ENCODE data around the gene KLF6. TPM values are rescaled to one million over a fixed set of nuclear protein-coding genes. Genes with fewer than 3 reads are reported as not detected.

KLF6 gene
- polyA plus RNA-seq, 1 donor from 2014 or later: 10.4 TPM

DNA sequence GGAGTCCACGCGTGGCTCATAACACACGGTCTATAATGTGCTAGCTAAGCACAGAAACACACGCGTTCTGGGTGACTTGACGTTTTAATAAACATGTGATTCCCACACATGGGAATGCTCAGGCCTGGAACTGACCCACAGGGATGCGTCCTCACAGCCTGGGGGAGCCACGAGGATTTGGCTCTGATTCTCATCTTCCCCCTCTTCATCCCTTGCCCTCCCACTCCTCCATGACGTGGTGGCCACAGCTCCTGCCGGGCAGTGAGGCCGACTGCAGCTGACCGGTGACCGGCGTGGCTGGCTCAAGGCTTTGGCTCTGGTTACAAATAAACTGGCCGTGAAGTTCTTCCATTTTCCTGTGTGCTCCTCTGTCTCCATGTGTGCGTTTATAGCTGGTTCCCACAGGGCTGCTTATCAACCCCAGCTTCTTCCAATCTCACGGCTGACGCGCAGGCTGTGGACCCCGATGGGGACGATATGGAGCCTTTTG is 40.9 kb upstream of the KLF6 start:
- no peaks in the 10 kb centered on the region for H4K20me1 ChIP-seq (ENCODE audit: insufficient read depth)
- no peaks in the 10 kb centered on the region for H3K9me3 ChIP-seq (ENCODE audit: low read length)
- no peaks in the 10 kb centered on the region for H3F3A ChIP-seq (ENCODE audit: insufficient read depth, low read length, poor library complexity, severe bottlenecking)
- no peak overlapping the region for H3K4me2 ChIP-seq (ENCODE audit: low read length)
- no peak for TF ChIP-seq RAD21 (conservative IDR thresholded peaks at IDR 0.05)
- TF ChIP-seq, protein P1, sequence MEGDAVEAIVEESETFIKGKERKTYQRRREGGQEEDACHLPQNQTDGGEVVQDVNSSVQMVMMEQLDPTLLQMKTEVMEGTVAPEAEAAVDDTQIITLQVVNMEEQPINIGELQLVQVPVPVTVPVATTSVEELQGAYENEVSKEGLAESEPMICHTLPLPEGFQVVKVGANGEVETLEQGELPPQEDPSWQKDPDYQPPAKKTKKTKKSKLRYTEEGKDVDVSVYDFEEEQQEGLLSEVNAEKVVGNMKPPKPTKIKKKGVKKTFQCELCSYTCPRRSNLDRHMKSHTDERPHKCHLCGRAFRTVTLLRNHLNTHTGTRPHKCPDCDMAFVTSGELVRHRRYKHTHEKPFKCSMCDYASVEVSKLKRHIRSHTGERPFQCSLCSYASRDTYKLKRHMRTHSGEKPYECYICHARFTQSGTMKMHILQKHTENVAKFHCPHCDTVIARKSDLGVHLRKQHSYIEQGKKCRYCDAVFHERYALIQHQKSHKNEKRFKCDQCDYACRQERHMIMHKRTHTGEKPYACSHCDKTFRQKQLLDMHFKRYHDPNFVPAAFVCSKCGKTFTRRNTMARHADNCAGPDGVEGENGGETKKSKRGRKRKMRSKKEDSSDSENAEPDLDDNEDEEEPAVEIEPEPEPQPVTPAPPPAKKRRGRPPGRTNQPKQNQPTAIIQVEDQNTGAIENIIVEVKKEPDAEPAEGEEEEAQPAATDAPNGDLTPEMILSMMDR (IDR thresholded peaks at IDR 0.05; ENCODE audit: poor library complexity, severe bottlenecking): no peak
- TF ChIP-seq POLR2AphosphoS5 (IDR thresholded peaks at IDR 0.05): no peak
- TF ChIP-seq EZH2 (IDR thresholded peaks at IDR 0.05; ENCODE audit: borderline replicate concordance, insufficient read depth, low read length, poor library complexity, severe bottlenecking): no peak
- TF ChIP-seq, protein P2, sequence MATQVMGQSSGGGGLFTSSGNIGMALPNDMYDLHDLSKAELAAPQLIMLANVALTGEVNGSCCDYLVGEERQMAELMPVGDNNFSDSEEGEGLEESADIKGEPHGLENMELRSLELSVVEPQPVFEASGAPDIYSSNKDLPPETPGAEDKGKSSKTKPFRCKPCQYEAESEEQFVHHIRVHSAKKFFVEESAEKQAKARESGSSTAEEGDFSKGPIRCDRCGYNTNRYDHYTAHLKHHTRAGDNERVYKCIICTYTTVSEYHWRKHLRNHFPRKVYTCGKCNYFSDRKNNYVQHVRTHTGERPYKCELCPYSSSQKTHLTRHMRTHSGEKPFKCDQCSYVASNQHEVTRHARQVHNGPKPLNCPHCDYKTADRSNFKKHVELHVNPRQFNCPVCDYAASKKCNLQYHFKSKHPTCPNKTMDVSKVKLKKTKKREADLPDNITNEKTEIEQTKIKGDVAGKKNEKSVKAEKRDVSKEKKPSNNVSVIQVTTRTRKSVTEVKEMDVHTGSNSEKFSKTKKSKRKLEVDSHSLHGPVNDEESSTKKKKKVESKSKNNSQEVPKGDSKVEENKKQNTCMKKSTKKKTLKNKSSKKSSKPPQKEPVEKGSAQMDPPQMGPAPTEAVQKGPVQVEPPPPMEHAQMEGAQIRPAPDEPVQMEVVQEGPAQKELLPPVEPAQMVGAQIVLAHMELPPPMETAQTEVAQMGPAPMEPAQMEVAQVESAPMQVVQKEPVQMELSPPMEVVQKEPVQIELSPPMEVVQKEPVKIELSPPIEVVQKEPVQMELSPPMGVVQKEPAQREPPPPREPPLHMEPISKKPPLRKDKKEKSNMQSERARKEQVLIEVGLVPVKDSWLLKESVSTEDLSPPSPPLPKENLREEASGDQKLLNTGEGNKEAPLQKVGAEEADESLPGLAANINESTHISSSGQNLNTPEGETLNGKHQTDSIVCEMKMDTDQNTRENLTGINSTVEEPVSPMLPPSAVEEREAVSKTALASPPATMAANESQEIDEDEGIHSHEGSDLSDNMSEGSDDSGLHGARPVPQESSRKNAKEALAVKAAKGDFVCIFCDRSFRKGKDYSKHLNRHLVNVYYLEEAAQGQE (IDR thresholded peaks at IDR 0.05; ENCODE audit: borderline replicate concordance): no peak
- no peak for TF ChIP-seq SMC3 (conservative IDR thresholded peaks at IDR 0.05; ENCODE audit: poor library complexity)
- no peak for TF ChIP-seq EP300 (conservative IDR thresholded peaks at IDR 0.05; ENCODE audit: poor library complexity, severe bottlenecking)
- TF ChIP-seq TAF1 (IDR thresholded peaks at IDR 0.05; ENCODE audit: low read depth): no peak
- TF ChIP-seq MXI1 (conservative IDR thresholded peaks at IDR 0.05; ENCODE audit: poor library complexity, severe bottlenecking): no peak
- H3K4me3 ChIP-seq (ENCODE audit: low read length): no peak overlapping the region
- H3K36me3 ChIP-seq (ENCODE audit: insufficient read depth, low read length): no peaks in the 10 kb centered on the region
- H3K9me2 ChIP-seq (ENCODE audit: insufficient read depth, low read length): no peaks in the 10 kb centered on the region
- no peaks in the 10 kb centered on the region for H3K79me2 ChIP-seq (replicated peaks; ENCODE audit: insufficient read depth, low read length)
- H3K9ac ChIP-seq (ENCODE audit: low read length): no peak overlapping the region
- H3K27me3 ChIP-seq (ENCODE audit: insufficient read depth, low read depth, low read length): no peaks in the 10 kb centered on the region
- no peak overlapping the region for H2AFZ ChIP-seq (ENCODE audit: low read depth, low read length)
- H3K27ac ChIP-seq (ENCODE audit: low read length): no peak overlapping the region

DNA sequence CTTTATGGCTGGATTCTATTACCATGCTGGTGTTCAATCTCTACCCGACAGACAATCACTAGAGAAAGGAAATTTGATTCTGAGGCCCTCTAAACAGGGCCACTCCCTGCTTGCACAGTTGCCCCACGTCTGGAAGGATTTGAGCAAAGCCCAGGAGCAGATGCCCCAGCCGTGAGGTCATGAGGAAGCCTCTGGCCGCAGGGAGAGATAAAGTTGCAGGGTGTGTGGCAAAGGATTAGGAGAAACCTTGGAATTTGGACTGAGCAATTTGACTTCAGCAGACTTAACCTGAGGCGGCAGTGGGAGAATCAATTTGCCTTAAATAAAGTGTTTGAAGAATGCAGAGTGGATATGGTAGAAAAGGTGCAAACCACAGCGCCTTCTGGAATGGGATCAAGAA is 40.2 kb upstream of the KLF6 start:
- Histone ChIP-seq H3K36me3 (ENCODE audit: insufficient read depth, low read length) (no peaks in the 10 kb centered on the region), H3K27me3 (ENCODE audit: insufficient read depth, low read depth, low read length) (no peaks in the 10 kb centered on the region), H3K9ac (ENCODE audit: low read length) (no peak overlapping the region), H3K27ac (ENCODE audit: low read length) (no peak overlapping the region), H3K9me2 (ENCODE audit: insufficient read depth, low read length) (no peaks in the 10 kb centered on the region), H3K4me2 (ENCODE audit: low read length) (no peak overlapping the region), H3K79me2 (replicated peaks; ENCODE audit: insufficient read depth, low read length) (no peaks in the 10 kb centered on the region), H3K4me3 (ENCODE audit: low read length) (no peak overlapping the region), H3K9me3 (ENCODE audit: low read length) (no peaks in the 10 kb centered on the region), H2AFZ (ENCODE audit: low read depth, low read length) (no peak overlapping the region), H4K20me1 (ENCODE audit: insufficient read depth) (no peaks in the 10 kb centered on the region), H3F3A (ENCODE audit: insufficient read depth, low read length, poor library complexity, severe bottlenecking) (no peaks in the 10 kb centered on the region)
- TF ChIP-seq RAD21 (conservative IDR thresholded peaks at IDR 0.05) (no peak), POLR2AphosphoS5 (IDR thresholded peaks at IDR 0.05) (no peak), EP300 (conservative IDR thresholded peaks at IDR 0.05; ENCODE audit: poor library complexity, severe bottlenecking) (no peak), MXI1 (conservative IDR thresholded peaks at IDR 0.05; ENCODE audit: poor library complexity, severe bottlenecking) (no peak)

All from neural cell (in vitro differentiated cells).